ENCODE data around the gene TMSB4X.

DNA sequence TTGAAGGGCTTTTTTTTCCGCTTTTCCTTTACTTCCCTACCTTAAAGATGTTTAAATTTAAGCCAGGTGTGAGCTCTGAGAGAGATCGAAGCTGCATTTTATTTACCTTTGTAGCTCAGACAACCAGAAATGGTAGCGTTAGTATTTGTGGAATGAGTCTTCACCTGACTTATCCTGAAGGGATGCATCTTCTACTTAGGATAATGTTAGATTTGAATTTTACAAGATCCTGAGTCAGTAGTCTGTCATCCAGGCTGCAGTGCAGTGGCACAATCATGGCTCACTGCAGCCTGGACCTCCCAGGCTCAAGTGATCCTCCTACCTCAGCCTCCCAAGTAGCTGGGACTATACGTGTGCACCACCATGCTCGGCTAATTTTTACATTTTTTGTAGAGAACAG is 26.2 kb downstream of the TMSB4X start:
- TF ChIP-seq CTCF (IDR thresholded peaks at IDR 0.05) (no peak), POLR2A (IDR thresholded peaks at IDR 0.05) (no peak)
